ENCODE measurements around the gene LHX4.

DNA sequence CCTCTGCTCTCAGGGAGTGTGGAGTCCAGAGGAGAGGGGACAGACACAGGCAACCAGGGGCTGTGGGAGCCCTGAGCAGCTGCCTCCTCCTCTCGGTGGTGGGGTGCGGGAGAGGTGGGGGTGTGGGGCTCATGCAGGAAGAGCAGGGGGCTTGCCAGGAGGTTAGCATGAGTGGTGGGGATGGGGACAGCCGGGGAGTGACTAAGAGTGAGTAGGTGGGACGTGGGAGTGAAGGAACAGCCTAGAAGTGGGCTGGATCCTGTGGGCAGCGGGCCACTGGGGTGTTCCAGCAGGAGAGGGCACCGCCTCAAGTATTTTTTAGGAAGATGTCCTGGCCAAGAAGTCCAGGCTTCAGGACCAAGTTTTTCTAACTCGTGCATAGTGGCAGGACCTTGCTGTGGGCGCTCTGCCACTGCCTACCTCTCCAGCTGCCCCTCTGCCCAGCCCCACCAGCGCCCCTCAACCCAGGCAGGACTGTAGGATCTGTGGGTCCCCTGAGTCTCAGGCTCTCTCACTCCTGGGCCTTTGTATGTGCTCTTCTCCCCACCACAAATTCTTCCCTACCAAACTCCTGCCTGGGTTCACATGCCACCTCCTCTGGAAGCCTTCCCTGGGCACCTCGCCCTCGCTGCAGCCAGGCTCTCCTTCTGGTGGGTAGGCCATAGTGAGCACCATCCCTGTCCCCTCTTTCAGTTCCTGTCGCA lies 18.8 kb upstream of the LHX4 start:
- TF ChIP-seq CTCF (IDR thresholded peaks at IDR 0.05): no peak
- no peak for TF ChIP-seq POLR2A (IDR thresholded peaks at IDR 0.05)
